IPS-NIHi7 (cell line): ENCODE data around the gene UBE2E1.
"Not testable (repeated sequence)": the region's sequence is repeated elsewhere in the genome, so short reads cannot be mapped to it uniquely, and the experiment has no call there.

ENCODE experiments used
- DNase-seq: peaks from one replicate; pipeline ENCODE4 v3.0.0; 2012; ENCODE audit warnings: mixed read lengths; ENCODE audit errors: extremely low spot score

UBE2E1 gene

GRCh38 chr3:23879485-23879884 lies 73.7 kb downstream of the UBE2E1 start:
- no peak for DNase-seq

GRCh38 chr3:23880703-23881339 lies 75.1 kb downstream of the UBE2E1 start:
- DNase-seq: no peak

GRCh38 chr3:23881993-23882392 lies 76.2 kb downstream of the UBE2E1 start:
- not testable (repeated sequence) for DNase-seq

GRCh38 chr3:23882487-23882918 lies 76.7 kb downstream of the UBE2E1 start:
- DNase-seq: no peak

GRCh38 chr3:23884481-23884880 lies 78.7 kb downstream of the UBE2E1 start:
- DNase-seq: no peak

- no peak for DNase-seq
Observed at GRCh38 chr3:23885210-23885609, 79.5 kb downstream of the UBE2E1 start.

GRCh38 chr3:23886311-23886710 lies 80.6 kb downstream of the UBE2E1 start:
- DNase-seq: no peak

- no peak for DNase-seq
Observed at GRCh38 chr3:23888617-23889228, 83.0 kb downstream of the UBE2E1 start.

- no peak for DNase-seq
Observed at GRCh38 chr3:23889386-23889785, 83.6 kb downstream of the UBE2E1 start.

- DNase-seq: no peak
Observed at GRCh38 chr3:23889950-23890349, 84.2 kb downstream of the UBE2E1 start.

- no peak for DNase-seq
Observed at GRCh38 chr3:23894254-23895061, 88.7 kb downstream of the UBE2E1 start.

- DNase-seq: no peak
Observed at GRCh38 chr3:23895181-23895580, 89.4 kb downstream of the UBE2E1 start.

GRCh38 chr3:23900744-23901143 lies 95.0 kb downstream of the UBE2E1 start:
- no peak for DNase-seq

GRCh38 chr3:23904545-23904944 lies 98.8 kb downstream of the UBE2E1 start:
- no peak for DNase-seq

- DNase-seq: no peak
Observed at GRCh38 chr3:23909341-23909740, 103.6 kb downstream of the UBE2E1 start.

- DNase-seq: no peak
Observed at GRCh38 chr3:23911397-23911796, 105.6 kb downstream of the UBE2E1 start.

- not testable (repeated sequence) for DNase-seq
Observed at GRCh38 chr3:23912335-23912734, 106.6 kb downstream of the UBE2E1 start.

GRCh38 chr3:23913182-23913581 lies 107.4 kb downstream of the UBE2E1 start:
- DNase-seq: no peak

- DNase-seq: no peak
Observed at GRCh38 chr3:23913873-23914743, 108.4 kb downstream of the UBE2E1 start.

- DNase-seq: no peak
Observed at GRCh38 chr3:23915537-23916108, 109.9 kb downstream of the UBE2E1 start.

GRCh38 chr3:23916152-23916885 lies 110.6 kb downstream of the UBE2E1 start:
- DNase-seq: no peak
